Measurements from ENCODE around the gene TNIK. TPM values are rescaled to one million over a fixed set of nuclear protein-coding genes. Genes with fewer than 3 reads are reported as not detected.
"Not testable (repeated sequence)": the region's sequence is repeated elsewhere in the genome, so short reads cannot be mapped to it uniquely, and the experiment has no call there.

The TNIK gene
- total RNA-seq, 1 donor from 2014 or later, result 3.0 TPM

- no peak for ATAC-seq
These were observed 211.6 kb downstream of the TNIK start for GRCh38 chr3:171248426-171249111.

- ATAC-seq, result no peak
These were observed 214.1 kb downstream of the TNIK start for GRCh38 chr3:171245796-171246765.

GRCh38 chr3:171242951-171243350 is 217.3 kb downstream of the TNIK start:
- peak; percentile 33 for ATAC-seq

- no peak for ATAC-seq
These were observed 218.0 kb downstream of the TNIK start for GRCh38 chr3:171242170-171242569.

- not testable (repeated sequence) for ATAC-seq
These were observed 218.6 kb downstream of the TNIK start for GRCh38 chr3:171241655-171242054.

- no peak for ATAC-seq
These were observed 219.7 kb downstream of the TNIK start for GRCh38 chr3:171240504-171240835.

GRCh38 chr3:171239757-171240503 is 220.3 kb downstream of the TNIK start:
- no peak for ATAC-seq

- no peak for ATAC-seq
These were observed 223.2 kb downstream of the TNIK start for GRCh38 chr3:171237009-171237385.

- no peak for ATAC-seq
These were observed 223.8 kb downstream of the TNIK start for GRCh38 chr3:171236265-171237008.

- ATAC-seq, result no peak
These were observed 225.8 kb downstream of the TNIK start for GRCh38 chr3:171234298-171235010.

- peak; percentile 67 for ATAC-seq
These were observed 228.8 kb downstream of the TNIK start for GRCh38 chr3:171231361-171231760.

- peak; percentile 53 for ATAC-seq
These were observed 229.3 kb downstream of the TNIK start for GRCh38 chr3:171230865-171231264.

GRCh38 chr3:171229173-171229572 is 231.0 kb downstream of the TNIK start:
- ATAC-seq, result no peak

- no peak for ATAC-seq
These were observed 232.0 kb downstream of the TNIK start for GRCh38 chr3:171228240-171228639.

- ATAC-seq, result no peak
These were observed 232.4 kb downstream of the TNIK start for GRCh38 chr3:171227828-171228227.

GRCh38 chr3:171227359-171227758 is 232.8 kb downstream of the TNIK start:
- ATAC-seq, result no peak

GRCh38 chr3:171226794-171227193 is 233.4 kb downstream of the TNIK start:
- ATAC-seq, result no peak

- ATAC-seq, result peak; percentile 83
These were observed 234.5 kb downstream of the TNIK start for GRCh38 chr3:171225708-171226107.

- no peak for ATAC-seq
These were observed 235.0 kb downstream of the TNIK start for GRCh38 chr3:171225165-171225564.

GRCh38 chr3:171223396-171223795 is 236.8 kb downstream of the TNIK start:
- no peak for ATAC-seq

- no peak for ATAC-seq
These were observed 237.2 kb downstream of the TNIK start for GRCh38 chr3:171222995-171223394.

- no peak for ATAC-seq
These were observed 238.6 kb downstream of the TNIK start for GRCh38 chr3:171221597-171221996.

Measured in esophagus mucosa (tissue), 1 donor.